GM19395 (cell line): ENCODE data around the gene SRPRB.

Experiments
- ATAC-seq: cut with Tn5 transposase; IDR thresholded peaks from one replicate; pipeline ENCODE4 v1.9.1; 2021; ENCODE audit warnings: mild to moderate bottlenecking, moderate library complexity; ENCODE audit not compliant: unreplicated experiment

SRPRB gene, protein sequence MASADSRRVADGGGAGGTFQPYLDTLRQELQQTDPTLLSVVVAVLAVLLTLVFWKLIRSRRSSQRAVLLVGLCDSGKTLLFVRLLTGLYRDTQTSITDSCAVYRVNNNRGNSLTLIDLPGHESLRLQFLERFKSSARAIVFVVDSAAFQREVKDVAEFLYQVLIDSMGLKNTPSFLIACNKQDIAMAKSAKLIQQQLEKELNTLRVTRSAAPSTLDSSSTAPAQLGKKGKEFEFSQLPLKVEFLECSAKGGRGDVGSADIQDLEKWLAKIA

DNA sequence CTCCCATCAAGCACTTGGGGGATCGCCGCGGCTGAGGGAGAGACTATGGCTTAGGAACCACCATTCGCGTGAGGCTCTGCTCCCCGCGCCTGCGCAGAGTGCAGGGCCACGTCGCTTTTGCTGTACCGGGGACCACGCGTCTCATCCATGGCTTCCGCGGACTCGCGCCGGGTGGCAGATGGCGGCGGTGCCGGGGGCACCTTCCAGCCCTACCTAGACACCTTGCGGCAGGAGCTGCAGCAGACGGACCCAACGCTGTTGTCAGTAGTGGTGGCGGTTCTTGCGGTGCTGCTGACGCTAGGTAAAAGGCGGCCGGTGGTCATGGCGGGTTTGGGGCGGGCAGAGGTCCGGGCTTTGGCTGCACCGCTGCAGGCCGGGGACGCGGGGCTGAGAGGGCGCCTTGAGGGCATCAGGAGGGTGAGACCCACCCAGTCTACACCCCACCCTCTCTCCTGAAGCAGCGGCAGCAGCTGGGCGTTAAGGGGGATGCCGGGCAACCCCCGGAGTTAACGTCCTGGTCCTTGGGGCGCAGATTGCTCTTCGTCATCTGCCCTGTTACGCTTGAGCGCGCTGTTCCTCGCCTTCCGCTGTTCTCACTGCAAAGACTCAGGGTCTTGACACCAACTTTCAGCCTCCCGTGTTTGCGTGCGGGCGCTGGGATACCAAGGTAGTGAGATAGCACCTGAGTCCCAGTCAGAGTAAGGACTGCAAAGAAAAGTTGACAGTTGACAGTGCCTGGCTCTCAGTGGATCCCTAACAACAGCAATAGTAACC lies at the start of gene SRPRB:
Gene SRPRB, plus strand, starts transcription at position 114 of the 774 bp plus-strand sequence. Its CDS starts 34 bp downstream, at position 148.
- peak; percentile 97 for ATAC-seq

DNA sequence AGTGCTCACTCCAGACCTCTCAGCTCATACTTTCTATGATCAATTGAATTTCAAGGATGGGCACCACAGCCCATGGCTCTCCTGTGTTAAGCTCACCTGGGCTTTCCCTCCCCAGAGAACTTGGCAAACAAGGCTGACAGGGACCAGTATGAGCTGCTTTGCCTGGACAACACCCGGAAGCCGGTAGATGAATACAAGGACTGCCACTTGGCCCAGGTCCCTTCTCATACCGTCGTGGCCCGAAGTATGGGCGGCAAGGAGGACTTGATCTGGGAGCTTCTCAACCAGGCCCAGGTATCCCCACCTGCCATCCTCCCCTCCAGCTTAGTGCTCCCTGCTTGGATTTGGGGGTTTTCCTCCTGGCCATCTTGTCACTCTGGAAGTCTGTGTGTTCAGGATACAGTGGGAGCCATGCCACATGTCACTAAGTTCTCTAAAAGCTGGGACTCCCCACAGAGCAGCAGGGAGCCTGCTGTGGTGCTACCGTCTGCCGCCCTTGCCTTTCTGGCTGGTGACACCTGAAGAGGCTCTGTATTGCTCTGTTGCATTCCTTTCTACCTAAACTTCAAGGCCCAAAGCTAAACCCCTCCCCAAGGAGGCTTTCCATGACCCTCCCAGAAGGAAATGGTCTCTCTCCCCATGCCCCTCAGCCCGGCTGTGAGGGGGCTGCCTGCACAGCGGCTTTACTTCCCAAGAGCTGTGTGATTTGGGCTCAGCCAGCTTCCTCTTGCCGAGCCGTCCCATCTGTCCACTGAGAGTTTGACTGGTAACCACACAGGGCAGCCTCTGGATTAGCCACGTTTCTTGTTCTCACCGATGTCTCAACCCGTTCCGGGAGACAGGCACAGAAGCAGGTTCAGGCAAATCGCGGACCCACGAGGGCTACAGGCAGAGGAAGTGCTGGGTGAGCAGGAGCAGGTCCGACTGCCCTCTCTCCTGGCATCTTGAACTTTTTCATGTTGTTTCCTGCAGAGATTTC lies 48.6 kb upstream of the SRPRB start:
- ATAC-seq: no peak

DNA sequence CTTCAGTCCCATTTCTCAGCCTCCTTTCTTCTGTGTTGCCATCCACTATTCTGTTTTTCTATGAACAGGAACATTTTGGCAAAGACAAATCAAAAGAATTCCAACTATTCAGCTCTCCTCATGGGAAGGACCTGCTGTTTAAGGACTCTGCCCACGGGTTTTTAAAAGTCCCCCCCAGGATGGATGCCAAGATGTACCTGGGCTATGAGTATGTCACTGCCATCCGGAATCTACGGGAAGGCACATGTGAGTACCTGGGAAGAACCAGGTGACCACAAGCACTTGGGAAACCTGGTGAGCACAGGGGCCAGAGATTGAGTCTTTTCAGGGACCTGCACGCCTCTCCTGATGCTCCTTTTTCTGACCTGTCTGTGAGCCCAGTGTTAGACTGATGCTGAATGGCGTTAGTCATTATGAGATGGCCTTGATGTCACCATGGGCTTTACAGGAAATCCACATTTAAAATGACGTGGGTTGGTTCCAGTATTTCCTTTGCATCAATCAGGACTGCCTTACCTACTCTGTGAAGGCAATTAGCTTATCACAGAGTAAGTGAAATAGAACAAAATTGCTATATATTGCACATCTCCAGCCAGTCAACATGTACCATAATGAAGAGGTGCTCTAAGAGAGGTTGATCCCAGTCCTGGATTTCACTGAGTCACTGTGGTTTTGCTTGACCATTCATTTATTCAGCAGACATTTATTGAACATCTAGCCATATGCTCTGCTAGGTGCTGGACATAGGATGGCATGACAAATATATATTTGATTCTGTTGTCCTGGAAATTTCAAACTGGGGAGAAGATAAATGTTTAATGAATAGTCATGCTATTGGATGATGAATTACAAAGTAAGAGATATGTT lies 47.7 kb upstream of the SRPRB start:
- ATAC-seq: no peak

DNA sequence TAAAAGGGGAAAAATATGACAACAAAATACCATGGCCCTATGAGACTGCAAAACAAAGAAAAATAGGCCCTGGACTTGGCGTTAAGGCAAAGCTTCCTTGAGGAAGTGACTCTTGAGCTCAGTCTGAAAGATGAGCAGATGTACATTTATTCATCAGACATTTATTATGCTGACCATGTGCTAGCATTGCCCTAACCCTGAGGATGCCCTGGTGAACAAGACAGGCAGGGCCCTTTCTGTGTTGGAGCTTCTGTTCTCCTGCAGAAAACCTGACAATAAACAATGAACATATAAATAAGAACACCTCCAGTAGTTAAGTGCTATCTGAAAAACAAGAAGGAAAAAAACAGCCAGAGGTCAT lies 47.1 kb upstream of the SRPRB start:
- no peak for ATAC-seq

DNA sequence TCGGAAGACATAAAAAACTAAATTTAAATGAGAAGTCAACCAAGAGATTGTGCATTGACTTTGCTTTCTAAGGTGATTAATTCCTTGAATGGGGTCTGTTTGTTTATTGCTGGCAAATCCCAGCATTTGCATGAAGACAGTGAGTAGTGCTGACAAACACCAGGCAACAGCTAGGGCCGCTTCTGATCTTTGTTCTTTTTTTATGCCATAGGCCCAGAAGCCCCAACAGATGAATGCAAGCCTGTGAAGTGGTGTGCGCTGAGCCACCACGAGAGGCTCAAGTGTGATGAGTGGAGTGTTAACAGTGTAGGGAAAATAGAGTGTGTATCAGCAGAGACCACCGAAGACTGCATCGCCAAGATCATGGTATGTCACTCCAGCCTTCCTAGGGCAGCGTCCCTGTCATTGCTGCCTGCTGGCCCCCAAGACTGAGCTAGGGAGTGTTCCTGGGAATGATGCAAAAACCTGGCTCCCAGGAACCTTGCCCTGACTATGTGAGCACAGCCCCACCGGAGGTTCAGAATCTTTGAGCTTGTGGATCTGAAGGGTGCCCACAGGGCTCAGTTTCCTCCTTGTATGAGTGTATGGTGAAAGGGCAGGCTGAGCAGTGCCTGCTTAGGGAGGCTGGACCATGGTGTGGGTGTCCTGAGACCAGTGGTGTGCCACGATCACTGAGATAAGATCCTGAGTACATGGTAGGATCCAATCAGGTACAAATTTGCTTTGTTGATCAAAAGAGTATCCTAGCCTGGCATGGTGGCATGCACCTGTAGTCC lies 46.5 kb upstream of the SRPRB start:
- no peak for ATAC-seq

DNA sequence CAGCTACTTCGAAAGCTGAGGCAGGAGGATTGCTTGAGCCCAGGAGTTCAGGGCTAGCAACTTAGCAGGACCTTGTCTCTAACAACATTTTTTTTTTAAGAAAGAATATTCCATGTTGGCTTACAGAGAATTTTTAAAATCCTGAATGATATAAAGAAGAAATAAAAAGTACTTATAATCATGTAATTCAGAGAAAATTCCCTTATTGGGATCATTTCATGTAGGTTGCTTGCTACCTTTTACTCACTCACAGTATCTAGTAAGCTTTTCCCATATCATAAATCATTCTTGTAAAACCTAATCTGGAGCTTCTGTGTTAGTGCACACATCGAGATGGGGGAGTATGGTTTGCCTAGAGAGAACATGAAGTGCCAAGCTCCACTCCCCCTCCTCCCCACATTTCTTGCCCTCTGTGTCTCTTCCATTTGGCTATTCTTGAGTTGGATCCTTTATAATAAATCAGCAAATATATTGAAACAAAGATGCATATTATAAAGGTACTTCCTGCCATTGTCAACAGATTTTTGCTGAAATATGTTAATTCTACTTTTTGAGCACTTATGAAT lies 45.8 kb upstream of the SRPRB start:
- ATAC-seq: no peak

DNA sequence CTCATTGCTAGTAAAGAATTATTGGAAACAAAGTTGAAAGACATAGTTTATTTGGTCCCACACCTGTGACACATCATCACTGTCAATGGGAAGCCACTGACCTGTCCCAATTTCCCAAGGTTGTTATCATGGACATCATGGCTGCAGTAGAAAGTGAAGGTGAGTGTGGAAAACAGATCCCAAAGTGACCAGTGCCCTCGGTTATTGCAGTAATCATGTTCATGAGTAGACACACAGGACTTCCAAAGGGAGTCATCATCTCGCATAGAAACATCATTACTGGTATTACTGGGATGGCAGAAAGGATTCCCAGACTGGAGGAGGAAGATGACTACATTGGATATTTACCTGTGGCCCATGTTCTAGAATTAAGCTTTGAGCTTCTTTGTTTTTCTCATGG lies 44.7 kb upstream of the SRPRB start:
- ATAC-seq: no peak

DNA sequence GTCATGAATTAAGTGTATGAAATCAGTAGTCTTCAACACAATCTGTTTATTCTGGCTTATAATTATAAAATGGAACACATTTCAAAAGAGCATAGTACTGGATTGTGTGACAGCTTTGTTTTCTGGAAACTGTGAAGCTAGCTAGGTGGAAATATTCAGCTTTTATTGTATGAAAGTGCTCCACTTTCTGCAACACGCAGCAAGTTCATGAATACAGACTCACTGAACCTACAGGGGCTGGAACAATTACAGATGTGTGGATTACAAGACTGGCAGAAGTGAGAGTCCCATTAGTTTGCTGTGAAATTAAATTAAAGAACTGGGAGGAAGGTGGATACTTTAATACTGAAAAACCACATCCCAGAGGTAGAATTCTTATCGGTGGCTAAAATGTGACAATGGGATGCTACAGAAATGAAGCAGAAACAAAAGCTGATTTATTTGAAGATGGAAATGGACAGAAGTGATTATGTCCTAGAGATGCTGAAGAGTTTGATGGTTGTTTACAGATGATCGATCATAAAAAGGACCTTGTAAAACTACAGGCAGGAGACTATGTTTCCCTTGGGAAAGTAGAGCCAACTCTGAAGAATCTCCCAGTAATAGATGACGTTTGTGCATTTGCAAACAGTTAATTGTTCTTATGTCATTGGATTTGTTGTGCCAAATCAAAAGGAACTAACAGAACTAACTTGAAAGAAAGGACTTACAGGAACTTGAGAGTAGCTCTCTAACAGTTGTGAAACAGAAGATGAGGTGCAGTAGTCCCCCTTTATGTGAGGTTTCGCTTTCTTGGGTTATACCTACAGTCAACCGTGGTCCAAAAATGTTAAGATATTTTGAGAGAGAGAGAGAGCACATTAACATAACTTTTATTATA lies 43.8 kb upstream of the SRPRB start:
- no peak for ATAC-seq

DNA sequence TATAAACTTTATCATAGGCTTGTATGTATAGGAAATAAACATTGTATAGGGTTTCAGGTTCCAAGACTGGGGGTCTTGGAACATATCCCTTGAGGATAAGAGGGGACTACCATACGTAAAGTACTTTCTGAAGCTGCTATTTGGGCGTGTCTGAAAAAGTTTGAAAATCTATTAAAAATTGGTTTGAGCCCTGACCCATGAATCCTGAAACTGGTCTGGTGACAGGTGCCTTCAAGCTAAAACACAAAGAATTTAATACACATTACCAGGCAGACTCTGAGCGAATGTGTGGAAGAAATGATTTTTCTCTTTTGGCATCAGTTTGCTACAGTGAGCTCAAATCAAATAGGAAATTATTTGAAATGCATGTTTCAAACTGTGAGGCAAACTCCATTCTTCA lies 43.1 kb upstream of the SRPRB start:
- ATAC-seq: no peak

DNA sequence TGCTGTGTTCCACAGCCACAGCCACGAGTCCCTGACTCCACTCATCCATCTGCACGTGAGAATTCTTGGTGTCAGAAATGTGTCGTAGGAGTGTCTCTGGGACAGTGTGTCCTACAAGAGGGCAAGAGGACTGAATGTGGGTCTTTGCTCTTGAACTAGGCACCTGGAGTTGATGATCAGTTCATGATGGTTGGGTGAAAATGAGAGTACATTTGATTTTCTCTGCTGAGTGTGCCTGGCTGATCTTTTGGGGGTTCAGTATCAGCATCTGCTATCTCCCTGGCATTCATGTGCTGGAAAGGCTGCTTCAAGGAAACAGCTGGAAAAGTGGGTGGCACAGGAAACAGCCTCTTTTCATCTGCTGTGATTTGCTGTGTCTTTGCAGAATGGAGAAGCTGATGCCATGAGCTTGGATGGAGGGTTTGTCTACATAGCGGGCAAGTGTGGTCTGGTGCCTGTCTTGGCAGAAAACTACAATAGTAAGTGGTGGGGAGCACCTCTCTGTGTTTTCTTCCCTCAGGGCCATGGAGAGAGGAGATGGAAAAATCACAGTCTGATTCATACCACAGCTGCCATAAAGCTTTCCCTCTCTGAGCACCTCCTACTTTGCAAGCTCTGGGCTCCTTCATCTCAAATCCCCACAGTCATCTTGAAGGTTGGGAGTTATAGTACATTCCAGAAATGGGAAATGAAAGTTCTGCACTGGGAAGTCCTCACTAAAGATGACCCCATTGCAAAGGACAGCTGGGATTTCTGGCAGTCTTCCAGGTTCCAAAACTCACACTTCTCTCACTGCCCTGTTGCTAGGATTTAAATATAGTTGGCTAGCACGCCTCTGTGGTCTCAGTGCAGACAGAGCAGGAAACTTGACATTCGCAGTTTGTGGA lies 41.6 kb upstream of the SRPRB start:
- ATAC-seq: no peak

DNA sequence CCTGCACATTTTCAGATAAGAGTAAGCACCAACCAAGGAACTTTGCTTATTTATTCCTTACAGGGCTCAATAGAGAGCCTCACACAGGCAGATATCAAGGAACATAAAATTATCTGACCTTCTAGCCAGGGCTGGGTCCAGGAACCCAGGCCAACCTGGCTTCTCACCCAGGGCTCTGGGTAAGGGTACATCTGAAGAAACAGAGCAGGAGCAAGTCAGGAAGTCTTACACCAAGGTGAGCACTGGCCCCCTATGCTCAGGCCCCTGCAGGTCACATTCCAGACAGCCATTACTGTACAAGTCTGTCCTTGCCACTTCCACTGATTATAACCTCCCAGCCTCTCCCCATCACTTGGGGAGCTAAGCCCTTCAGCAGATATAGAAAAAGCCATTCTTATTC lies 40.4 kb upstream of the SRPRB start:
- ATAC-seq: no peak

DNA sequence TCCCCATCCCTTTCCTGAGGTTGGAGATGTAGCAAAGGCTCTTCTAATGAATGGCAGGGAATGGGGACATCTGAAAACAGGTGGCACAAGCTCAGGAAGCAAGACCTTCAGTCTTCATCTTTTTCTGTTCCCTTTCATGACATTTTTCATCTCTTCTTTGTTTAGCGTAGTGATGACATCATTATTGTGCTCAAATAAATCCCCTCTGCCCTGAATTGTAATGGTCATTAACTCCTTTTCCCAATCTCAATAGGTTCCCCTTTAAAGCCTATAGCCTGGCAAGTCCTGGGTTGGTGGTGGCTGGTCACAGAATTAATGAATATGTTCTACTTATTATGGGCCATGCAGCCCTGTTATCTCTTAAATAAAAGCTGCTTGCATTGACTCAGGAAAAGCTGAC lies 38.0 kb upstream of the SRPRB start:
- ATAC-seq: no peak

DNA sequence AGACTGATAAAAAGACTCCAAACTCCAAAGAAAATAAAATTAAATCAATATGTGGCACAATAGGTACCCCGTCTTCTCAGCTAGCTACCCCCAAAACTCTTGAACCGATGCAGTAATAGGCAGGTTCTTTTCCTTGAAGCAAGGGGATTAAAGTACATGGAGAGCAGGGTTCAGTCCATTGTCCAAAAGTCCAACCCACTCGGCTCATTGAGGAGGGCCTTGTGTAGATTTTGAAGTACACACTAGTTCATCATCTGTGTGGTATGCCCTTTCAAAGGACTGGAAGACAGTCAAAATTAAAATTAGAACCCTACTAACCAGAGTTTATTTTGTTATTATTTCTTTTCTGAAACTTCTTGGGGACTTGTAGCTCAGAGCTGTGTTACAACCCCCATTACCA lies 36.1 kb upstream of the SRPRB start:
- ATAC-seq: no peak

DNA sequence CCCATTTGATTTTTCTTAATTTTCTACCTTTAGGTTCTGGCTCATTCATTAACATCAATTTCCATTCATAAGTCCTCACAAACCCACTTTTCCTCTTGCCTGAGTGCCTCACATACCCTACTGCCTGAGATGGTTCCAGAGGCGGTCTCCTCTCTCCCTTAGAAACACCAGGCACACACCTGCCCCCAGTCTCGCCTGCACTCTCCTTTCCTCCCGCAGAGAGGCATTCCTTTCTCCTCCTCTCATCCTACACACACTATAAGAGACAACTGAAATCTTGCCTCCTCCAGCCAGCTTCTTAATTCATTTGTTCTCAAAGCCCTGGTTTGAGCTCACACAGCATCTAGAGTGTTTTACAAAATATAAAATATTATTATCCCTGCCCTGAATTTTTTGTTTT lies 31.9 kb upstream of the SRPRB start:
- no peak for ATAC-seq

DNA sequence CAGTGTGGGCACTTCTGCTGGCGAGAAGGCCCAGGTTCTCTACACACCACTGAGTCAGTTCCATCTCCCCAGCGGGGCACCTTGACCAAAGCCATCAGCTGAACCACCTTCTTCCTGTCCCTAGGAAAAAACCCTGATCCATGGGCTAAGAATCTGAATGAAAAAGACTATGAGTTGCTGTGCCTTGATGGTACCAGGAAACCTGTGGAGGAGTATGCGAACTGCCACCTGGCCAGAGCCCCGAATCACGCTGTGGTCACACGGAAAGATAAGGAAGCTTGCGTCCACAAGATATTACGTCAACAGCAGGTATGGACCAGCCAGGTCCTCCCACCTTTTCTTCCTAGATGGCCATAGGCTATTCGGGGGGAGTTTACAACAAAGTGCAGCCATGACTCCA lies 30.3 kb upstream of the SRPRB start:
- ATAC-seq: no peak

DNA sequence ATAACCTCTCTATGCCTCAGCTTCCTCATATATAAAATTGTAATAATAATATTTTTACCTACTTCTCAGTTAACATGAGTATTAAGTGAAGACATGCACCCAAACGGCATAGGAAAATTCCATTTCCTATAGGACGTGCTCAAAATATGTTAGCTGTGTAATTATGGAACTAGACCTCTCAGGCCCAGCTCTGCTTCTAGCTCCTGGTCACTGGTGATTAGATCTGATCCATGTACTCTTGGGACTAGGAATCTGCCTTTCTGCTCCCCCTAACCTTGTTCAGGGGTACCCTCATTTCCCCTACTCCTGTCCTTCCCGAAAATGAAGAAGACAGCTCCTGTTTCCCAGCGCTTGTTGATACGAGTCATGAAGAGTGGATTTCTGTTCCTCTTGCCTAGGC lies 29.8 kb upstream of the SRPRB start:
- no peak for ATAC-seq

DNA sequence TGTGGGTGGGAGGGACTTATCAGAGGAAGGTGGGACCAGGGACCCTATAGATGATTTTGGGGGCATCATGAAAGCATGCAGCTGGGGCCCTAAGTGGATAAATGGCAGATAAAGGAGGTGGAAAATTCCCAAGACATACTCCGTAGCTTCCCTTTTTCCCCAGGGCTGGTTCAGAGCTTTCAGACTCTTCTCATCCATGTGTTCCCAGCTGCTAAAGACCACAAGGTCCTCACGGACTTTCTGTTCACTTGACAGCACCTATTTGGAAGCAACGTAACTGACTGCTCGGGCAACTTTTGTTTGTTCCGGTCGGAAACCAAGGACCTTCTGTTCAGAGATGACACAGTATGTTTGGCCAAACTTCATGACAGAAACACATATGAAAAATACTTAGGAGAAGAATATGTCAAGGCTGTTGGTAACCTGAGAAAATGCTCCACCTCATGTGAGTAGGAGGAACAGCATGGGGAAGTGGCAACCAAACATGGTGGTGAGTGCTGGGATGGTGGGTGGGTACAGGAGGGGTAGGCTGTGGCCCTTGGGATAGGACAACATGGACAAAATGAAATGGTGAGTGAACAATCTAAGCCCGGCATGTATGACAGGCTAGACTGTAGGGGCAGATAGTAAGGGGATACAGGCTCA lies 28.7 kb upstream of the SRPRB start:
- ATAC-seq: no peak
